MV-4-11 (cell line): ENCODE measurements around the gene P4HA1.
"Not testable (repeated sequence)": the region's sequence is repeated elsewhere in the genome, so short reads cannot be mapped to it uniquely, and the experiment has no call there.

ENCODE experiments used
- DNase-seq: peaks from one replicate; lab custom pipeline; 2025; lab: John Stamatoyannopoulos, UW

Gene P4HA1

DNA sequence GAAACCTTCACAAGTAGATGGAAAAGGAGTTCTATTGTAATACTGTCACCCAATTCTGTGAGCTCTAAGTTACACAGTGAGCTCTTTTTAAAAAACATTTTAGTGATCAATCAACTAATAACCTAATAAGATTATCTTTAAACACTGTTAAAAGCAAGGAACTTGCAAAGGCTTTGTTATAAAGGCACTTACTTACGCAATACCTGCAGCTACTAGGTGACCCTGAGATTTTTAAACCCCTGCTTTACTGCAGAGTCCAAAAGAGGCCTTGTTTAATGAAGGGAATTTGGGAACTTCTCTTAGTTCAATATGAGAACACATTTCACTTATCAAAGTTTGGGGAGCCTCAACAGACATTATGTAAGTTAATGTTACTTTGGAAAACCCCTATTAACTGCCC is 53.3 kb downstream of the P4HA1 start:
- no peak for DNase-seq

DNA sequence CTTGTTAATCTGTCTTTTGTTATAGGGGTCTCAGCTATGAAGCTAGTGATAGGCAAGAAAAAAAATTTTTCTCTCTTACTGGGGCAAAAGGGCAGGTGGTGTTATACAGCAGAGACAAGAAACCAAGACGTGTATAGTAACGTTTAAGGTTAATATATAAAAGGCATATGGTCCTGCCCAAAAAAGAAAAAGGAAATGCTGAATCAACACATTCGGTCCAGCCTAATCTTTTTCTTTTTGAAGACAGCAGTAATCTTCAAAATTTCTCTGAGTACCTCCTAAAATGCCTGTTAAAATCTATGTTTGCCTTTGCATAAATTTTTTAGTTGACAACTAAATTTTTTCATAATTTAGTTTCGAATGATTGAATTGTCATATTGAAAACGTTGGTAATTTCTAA is 54.5 kb downstream of the P4HA1 start:
- DNase-seq: no peak

DNA sequence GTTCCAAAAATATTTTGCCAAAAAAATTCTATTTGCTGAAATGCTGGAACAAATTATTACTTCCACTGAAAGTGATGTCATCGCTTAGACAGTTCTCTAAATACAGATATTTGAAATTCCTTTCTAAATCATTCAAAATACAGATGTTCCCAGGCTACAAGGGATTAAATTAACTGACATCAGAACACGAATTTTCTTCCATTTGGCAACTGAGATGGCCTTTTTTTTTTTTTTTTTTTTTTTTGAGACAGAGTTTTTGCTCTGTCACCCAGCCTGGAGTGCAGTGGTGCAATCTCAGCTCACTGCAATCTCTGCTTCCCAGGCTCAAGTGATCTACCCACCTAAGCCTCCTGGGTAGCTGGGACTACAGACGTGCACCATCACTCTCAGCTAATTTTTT is 57.0 kb downstream of the P4HA1 start:
- DNase-seq: no peak

DNA sequence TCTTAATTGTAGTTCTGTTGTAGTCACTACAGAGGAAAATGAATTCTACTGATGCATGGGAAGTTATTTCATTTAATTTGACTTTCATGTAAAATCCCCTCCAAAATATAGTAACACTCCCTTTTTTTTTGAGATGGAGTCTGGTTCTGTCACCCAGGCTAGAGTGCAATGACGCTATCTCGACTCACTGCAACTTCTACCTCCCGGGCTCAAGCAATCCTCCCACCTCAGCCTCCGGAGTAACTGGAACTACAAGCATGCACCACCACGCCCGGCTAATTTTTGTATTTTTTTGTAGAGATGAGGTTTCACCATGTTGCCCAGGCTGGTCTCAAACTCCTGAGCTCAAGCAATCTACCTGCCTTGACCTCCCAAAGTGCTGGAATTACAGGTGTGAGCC is 60.4 kb downstream of the P4HA1 start:
- not testable (repeated sequence) for DNase-seq

DNA sequence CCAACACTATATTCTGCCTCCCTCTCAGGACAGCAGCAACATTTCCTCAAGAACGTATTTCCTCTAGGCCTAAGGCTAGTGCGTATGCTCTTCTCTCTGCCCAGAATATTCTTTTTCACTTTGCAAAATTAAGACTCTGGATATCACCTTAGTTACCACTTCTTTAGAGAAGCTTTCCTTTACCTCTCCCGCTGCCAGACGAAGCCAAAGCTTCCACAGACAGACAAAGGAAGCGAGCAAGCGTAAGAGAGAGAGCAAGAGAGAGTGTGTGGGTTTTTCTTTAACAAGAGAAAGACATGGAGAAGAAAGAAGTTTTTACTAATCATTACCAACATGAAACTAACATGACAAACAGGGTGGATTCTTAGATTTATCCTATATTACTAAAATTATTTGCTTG is 64.1 kb downstream of the P4HA1 start:
- DNase-seq: no peak

DNA sequence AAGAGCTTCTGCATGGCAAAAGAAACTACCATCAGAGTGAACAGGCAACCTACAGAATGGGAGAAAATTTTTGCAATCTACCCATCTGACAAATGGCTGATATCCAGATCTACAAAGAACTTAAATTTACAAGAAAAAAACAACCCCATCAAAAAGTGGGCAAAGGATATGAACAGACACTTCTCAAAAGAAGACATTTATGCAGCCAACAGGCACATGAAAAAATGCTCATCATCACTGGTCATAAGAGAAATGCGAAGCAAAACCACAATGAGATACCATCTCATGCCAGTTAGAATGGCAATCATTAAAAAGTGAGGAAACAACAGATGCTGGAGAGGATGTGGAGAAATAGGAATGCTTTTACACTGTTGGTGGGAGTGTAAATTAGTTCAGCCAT is 70.0 kb downstream of the P4HA1 start:
- not testable (repeated sequence) for DNase-seq

DNA sequence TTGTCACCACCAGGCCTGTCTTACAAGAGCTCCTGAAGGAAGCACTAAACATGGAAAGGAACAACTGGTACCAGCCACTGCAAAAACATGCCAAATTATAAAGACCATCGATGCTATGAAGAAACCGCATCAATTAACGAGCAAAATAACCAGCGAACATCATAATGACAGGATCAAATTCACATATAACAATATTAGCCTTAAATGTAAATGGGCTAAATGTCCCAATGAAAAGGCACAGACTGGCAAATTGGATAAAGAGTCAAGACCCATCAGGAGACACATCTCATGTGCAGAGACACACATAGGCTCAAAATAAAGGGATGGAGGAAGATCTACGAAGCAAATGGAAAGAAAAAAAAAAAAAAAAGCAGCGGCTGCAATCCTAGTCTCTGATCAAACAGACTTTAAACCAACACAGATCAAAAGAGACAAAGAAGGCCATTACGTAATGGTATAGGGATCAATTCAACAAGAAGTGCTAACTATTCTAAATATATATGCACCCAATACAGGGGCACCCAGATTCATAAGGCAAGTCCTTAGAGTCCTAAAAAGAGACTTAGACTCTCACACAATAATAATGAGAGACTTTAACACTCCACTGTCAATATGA is 73.1 kb downstream of the P4HA1 start:
- not testable (repeated sequence) for DNase-seq

DNA sequence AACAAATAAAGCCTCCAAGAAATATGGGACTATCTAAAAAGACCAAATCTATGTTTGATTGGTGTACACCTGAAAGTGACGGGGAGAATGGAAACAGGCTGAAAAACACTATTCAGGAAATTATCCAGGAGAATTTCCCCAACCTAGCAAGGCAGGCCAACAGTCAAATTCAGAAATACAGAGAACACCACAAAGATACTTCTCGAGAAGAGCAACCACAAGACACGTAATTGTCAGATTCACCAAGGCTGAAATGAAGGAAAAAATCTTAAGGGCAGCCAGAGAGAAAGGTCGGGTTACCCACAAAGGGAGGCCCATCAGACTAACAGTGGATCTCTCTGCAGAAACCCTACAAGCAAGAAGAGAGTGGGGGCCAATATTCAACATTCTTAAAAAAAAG is 73.7 kb downstream of the P4HA1 start:
- not testable (repeated sequence) for DNase-seq

DNA sequence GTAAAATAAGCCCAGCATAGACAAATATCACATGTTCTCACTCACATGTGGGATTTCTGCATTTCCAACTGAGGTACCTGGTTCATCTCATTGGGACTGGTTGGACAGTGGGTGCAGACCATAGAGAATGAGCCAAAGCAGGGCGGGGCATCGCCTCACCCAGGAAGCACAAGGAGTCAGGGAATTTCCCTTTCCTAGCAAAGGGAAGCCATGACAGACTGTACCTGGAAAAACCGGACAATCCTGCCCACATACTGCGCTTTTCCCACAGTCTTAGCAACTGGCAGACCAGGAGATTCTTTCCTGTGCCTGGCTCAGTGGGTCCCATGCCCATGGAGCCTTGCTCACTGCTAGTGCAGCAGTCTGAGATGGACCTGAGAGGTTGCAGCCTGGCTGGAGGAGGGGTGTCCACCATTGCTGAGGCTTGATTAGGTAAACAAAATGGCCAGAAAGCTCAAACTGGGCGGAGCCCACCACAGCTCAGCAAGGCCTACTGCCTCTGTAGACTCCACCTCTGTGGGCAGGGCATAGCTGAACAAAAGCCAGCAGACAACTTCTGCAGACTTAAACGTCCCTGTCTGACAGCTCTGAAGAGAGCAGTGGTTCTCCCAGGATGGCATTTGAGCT is 75.0 kb downstream of the P4HA1 start:
- not testable (repeated sequence) for DNase-seq

DNA sequence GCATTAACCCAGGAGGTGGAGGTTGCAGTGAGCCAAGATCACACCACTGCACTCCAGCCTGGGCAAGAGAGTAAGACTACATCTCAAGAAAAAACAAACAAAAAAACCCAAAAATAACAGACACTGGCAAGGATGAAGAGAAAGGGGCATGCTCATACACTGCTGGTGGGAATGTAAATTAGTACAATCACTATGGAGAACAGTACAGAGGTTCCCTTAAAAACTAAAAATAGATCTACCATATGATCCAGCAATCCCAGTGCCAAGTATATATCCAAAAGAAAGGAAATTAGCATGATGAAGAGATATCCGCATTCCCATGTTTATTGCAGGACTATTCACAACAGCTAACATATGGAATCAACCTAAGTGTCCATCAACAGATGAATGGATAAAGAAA is 75.6 kb downstream of the P4HA1 start:
- no peak for DNase-seq

DNA sequence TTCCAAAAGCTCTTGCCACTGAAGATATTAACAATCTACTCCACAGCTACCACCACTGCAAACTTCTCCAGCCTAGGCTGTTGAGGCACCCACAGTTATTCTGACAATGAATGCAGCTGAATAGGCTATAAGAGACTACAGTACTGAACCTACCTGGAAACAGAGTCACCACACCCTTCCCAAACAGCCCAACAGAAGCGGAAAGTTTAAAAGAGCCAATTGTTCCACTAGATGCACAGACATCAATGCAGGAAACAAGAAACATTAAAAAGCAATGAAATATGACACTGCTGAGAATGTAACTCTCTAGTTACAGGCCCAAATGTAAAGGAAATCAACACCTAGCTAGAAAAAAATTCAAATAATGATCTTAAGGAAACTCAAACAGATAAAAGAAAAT is 77.6 kb downstream of the P4HA1 start:
- DNase-seq: no peak

DNA sequence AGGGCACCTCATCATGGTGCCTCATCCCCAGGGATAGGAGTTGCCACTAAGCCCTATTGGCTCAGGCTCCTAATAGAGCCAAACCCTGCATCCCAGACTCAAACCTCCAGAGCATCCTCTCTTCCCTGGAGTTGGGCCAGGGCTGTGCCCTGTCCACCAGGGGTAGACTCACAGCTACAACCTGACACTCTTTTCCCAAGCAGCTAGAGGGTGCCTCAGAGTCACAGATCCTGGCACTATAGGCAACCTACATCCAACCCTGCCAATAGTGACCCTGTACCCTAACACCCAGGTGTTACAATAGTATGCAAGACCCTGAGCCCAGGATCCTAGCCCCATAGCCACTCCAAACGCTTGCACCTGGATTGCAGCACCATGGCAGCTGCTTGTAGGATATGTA is 78.0 kb downstream of the P4HA1 start:
- DNase-seq: no peak

DNA sequence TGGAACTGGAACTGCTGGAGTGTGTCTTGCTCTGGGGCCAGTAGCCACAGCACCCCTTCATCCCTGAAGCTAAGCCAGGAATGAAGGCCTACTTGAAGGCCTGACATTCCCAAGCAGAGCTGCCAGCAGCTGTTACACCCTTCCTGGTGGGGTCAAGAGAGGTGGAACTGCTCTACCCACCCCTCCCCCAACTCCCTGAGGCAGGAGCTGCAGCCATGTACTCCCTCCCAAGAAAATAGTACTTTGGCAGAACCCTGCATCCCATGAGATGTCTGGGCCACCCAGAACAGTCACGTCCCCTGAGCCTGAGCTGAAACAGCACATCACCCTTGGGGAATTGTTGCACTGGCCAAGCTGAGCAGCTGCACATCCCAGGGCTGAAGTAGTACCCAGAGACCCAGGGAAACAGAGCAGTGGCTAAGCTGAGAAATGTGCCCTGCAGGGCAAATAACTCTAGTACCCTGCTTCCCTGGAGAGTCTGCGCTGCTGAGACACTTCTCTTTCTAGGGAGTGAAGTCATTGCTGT is 78.6 kb downstream of the P4HA1 start:
- no peak for DNase-seq

DNA sequence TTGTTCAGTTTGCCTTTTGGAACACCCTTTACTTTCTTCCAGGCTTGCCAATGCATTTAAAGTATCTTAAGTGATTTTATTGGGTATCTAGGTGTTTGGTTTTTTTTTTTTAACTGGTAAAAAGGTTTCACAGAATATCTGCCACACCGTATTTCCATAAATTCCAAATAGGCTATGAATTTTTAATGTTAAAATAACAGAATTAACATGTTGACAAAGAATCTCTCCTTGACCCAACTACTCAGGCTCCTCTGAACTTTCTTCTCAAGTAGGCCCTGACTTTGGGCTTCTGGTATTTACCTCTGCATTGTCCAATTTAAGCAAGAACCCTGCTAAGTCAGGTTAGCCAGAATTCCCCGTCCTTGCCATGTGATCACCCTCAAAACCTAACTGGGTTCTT is 80.9 kb downstream of the P4HA1 start:
- DNase-seq: no peak

DNA sequence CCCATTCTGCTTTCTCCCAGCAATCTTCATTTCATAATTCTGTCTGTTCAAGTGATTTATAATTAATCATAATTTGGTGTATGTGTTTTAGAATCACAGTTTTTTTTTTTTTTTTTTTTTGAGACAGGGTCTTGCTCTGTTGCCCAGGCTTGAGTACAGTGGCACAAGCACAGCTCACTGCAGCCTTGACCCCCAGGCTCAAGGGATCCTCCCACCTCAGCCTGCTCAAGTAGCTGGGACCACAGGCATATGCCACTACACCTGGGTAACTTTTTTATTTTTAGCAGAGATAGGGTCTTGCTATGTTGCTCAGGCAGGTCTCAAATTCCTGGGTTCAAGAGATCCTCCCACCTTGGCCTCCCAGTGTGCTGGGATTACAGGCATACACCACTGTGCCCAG is 92.8 kb downstream of the P4HA1 start:
- DNase-seq: no peak

DNA sequence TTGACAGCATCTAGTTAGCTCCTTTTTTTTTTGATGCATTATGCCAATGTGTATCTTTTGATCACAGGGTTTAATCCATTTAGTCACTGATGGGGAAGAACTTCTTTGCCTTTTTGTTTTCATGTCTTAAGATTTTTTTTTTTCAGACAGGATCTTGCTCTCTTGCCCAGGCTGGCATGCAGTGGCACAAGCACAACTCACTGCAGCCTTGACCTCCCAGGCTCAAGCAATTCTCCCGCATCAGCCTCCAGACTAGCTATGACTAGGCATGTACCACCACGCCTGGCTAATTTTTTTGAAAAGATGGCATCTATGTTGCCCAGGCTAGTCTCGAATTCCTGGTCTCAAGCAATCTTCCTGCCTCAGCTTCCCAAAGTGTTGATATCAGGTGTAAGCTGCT is 95.7 kb downstream of the P4HA1 start:
- DNase-seq: no peak

DNA sequence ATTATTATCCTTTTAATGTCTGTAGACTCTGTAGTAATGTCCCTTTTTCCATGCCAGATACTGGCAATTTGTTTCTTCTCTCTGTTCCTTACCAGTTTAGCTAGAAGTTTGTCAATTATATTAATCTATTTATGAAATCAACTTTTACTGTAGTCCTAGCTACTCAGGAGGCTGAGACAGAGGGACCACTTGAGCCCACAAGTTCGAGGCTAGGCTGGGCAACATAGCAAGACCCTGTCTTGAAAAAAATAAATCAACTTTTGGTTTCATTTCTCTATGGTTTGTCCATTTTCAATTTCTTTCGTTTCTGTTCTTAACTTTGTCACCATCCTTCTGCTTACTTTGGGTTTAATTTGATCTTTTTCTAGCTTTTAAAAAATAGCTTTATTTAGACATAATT is 99.6 kb downstream of the P4HA1 start:
- no peak for DNase-seq

DNA sequence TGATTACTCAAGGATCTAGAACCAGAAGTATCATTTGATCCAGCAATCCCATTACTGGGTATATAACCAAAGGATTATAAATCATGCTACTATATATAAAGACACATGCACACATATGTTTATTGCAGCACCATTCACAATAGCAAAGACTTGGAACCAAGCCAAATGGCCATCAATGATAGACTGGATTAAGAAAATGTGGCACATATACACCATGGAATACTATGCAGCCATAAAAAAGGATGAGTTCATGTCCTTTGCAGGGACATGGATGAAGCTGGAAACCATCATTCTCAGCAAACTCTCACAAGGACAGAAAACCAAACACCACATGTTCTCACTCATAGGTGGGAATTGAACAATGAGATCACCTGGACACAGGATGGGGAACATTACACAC is 101.2 kb downstream of the P4HA1 start:
- DNase-seq: not testable (repeated sequence)

DNA sequence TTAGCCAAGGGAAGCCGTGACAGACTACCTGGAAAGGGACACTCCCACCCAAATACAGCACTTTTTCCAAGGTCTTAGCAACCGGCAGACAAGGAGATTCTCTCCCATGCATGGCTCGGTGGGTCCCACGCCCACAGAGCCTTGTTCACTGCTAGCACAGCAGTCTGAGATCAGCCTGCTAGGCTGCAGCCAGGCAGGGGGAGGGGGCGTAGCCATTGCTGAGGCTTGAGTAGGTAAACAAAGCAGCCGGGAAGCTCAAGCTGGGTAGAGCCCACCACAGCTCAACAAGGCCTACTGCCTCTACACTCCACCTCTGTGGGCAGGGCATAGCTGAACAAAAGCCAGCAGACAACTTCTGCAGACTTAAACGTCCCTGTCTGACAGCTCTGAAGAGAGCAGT is 106.9 kb downstream of the P4HA1 start:
- not testable (repeated sequence) for DNase-seq

DNA sequence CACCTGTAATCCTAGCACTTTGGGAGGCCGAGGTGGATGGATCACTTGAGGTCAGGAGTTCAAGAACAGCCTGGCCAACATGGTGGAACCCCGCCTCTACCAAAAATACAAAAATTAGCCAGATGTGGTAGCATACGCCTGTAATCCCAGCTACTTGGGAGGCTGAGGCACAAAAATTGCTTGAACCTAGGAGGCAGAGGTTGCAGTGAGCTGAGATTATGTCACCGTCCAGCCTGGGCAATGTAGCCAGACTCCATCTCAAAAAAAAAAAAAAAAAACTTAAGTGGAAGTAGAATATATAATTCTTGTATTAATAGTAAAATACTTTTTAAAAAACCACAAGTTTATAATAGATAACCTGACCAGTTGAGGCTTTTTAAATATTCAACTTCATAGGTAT is 112.0 kb downstream of the P4HA1 start:
- DNase-seq: not testable (repeated sequence)

DNA sequence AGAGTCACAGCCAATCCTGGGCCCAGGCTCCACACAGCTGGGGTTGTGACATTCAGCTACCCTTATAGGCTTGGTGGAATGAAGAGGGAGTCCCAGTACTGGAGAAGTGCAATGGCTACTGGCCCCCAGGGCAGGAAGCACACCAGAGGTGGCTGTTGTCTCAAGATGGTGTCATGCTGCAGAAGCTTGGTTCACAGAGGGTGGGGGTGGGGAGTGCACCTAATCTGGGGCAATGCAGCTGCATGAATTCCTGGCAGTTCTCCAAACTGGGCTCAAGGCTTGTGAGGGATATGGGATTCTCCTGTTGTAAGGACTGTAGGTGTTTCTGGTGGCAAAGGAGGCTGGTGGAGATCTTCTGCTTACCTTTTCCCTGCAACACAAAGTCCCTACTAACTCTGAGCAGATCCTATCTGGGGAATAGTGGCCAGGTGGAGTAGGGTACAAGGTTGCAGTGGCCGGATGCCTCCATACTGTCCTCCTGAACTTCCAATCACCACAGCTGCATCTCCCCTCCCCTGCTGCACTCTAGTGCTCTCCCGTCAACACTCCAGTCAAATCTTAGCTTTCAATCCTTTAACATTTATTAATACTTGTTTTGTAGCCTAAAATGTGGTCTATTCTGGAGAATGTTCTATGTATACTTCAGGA is 114.7 kb downstream of the P4HA1 start:
- no peak for DNase-seq

DNA sequence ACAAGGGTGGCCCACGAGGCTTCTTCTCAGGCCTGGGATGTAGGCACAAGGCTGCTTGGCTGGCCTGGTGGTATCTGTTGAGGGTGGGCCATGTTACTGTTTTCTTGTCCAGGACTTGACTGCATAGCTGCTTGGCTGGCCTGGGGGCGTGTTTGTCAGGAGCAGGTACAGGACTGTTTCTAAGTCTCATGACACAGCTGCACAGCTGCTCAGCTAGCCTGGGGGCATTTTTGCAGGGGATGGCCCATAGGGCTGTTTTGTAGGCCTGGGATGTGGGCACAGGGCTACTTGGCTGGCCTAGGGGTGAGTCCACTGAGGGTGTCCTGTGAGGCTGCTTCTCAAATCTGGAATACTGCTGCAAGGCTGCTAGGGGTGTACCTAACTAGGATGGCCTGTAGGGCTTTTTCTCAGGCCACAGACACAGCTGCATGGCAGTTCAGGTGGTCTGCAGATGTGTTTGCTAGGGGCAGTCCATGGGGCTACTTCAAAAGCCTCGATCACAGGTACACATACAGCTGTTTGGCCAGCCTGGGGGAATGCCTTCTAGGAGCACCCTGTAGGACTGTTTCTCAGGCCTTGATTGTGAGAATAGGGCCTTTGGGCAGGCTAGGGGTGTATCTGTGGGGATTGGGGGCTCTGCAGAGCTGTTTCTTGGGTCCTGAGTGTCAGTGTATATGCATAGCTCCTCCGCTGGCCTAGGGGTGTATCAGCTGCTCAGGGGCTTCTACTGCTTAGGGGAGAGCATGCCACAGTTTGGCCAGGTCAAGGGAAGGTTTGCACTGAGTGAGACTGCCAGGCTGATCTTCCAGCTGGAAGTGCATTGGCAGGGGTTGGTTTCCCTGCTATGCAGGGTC is 115.4 kb downstream of the P4HA1 start:
- DNase-seq: no peak

DNA sequence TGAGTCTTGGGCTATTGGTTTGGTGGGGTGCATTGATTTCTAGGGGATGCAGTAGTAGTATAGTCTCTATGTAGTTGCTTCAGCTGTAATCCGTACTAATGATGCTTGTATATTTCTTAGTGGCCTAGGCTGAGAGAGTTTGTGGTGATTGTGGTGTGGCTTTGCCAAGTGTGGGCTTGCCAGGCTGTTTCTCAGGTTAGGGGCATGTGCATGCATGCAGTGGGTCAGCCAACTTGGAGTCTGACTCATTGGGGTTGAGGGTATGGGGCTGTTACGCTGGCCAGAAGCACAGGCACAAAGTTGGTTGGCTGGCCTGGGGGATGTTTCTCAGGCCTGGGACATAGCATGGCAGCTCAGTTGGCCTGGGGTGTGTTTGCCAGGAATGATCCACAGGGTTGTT is 116.3 kb downstream of the P4HA1 start:
- no peak for DNase-seq
